ENCODE measurements around the gene RFFL.

GRCh38 chr17:35101036-35101435 lies 37.5 kb upstream of the RFFL start:
- TF ChIP-seq CTCF (IDR thresholded peaks at IDR 0.05; ENCODE audit: insufficient read depth, low read depth, low read length): no peak
- no peak for TF ChIP-seq EZH2 (IDR thresholded peaks at IDR 0.05; ENCODE audit: insufficient read depth, low read length)

All from astrocyte (in vitro differentiated cells and primary cell).